Measurements from ENCODE around the gene RASA3. TPM values are rescaled to one million over a fixed set of nuclear protein-coding genes. Genes with fewer than 3 reads are reported as not detected.

Gene RASA3
- total RNA-seq, 1 experiment from 2014 or later, result 18.6 TPM

DNA sequence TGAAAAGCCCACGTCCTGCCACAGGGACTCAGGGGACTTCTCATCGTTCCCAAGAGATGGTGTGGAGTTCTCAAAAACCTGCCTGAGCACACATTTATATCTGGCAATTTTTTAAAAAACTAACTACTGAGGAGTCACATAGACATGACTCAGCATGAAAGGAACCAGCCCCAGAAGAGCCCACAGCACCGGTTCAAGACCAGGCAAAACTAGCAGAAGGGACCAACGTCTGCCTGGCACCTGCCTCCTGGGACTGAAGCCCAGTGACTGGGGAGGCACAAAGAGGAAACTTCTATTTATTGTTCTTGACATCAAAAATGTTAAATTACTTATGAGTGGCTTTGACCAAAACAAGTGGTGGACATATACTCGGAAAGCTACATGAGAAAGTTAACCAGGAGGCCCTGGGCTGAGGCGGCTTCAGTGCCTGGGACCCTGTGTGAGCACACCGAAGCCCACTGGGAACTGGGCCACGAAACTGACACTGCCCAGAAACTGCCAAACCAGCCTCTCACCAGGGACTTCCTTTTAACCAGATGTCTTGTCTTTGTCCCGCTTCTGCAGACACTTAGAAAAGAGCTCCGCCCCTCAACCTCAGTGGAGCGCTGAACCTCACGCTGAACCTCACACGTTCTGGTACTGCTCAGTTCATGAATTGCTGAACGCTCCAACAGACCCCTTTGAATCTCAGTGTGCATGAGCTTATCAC, 184.2 kb downstream of the RASA3 start:
- Histone ChIP-seq H3K27me3 (ENCODE audit: insufficient read depth, low read length) (no peaks in the 10 kb centered on the region), H3K4me1 (ENCODE audit: control insufficient read depth in 1 of 2, insufficient read depth in 2 of 2, low read length in 2 of 2) (peaks cover 0 to 10% of the 10 kb centered on the region in 2 experiments; a peak in 3 of 4 replicates), H3K4me3 (replicated peaks in 1 of 2; ENCODE audit: low read depth in 1 of 2, low read length in 2 of 2) (no peak overlapping the region), H3K9me3 (ENCODE audit: control insufficient read depth in 1 of 2, insufficient read depth in 1 of 2, low read depth in 1 of 2, low read length in 2 of 2) (no peaks in the 10 kb centered on the region), H3K9ac (ENCODE audit: low read length) (no peak overlapping the region), H3K36me3 (ENCODE audit: control insufficient read depth in 1 of 2, insufficient read depth in 2 of 2, low read length in 2 of 2) (no peaks in the 10 kb centered on the region), H3K4me2 (ENCODE audit: low read length) (no peak overlapping the region), H3K27ac (ENCODE audit: low read depth, low read length) (no peak overlapping the region), H3K79me2 (ENCODE audit: insufficient read depth, low read length) (no peaks in the 10 kb centered on the region), H2AFZ (ENCODE audit: low read depth, low read length, poor library complexity, severe bottlenecking) (no peak overlapping the region), H3K9me2 (ENCODE audit: insufficient read depth) (no peaks in the 10 kb centered on the region), H4K20me1 (ENCODE audit: insufficient read depth) (no peaks in the 10 kb centered on the region)
- BruUV-seq (replicated peaks), result no TSS peak
- intact Hi-C loops (cut with micrococcal nuclease), result no loop called here
- CTCF ChIA-PET, result interaction anchor here (0.9 kb wide), 1 partner anchor 108 kb away, joined by 3 read pairs; no protein-coding TSS in a partner anchor
- RAD21 ChIA-PET (ENCODE audit: low non-redundant PET in 1 of 2, low total read pairs in 2 of 2, uncharacterized antibody in 2 of 2, unreplicated experiment in 2 of 2), result no interaction called here
- POLR2A ChIA-PET, result no interaction called here
- TF ChIP-seq EZH2 (IDR thresholded peaks at IDR 0.05), result no peak
- DNase-seq (ENCODE audit: low read depth, low spot score) (no peak), ATAC-seq (no peak)

DNA sequence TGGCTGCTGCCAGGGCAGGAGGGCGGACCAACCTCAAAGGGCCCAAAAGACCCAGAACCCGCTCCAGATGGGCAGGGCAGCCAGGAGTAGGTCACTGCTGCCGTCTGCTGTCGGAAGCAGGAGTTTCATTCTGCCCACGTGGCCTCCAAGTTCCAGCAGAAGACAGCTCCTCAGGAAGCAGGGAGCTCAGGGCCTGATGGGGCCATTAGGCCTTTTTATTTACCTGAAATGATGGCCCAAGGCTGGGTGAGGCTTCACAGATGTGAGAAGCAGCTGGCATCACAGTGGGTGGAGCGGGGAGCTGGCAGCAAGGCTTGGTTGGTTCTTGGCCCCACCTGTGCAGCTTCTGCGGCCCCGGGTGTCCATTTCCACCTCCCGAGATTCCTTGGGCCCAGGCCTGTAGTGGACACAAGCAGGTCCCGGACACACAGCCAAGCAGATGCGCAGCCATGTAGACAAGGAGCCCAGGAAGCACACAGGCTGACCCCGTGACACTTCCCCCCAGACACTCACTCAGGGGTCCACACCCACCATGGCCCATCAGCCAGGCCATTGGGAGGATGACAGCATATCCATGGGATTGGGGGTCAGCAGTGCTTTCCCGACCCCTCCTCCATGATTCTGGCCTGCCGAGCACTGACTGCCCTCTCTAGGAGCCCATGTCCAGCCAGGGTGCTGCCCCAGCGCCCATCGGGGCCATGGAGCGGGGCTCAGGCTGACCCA, 185.0 kb downstream of the RASA3 start:
- peak; percentile 12 for DNase-seq (ENCODE audit: low read depth, low spot score)
- RAD21 ChIA-PET (ENCODE audit: low non-redundant PET in 1 of 2, low total read pairs in 2 of 2, uncharacterized antibody in 2 of 2, unreplicated experiment in 2 of 2), result no interaction called here
- Histone ChIP-seq H3K79me2 (ENCODE audit: insufficient read depth, low read length) (no peaks in the 10 kb centered on the region), H3K9ac (ENCODE audit: low read length) (no peak overlapping the region), H3K36me3 (ENCODE audit: control insufficient read depth in 1 of 2, insufficient read depth in 2 of 2, low read length in 2 of 2) (no peaks in the 10 kb centered on the region), H3K27me3 (ENCODE audit: insufficient read depth, low read length) (no peaks in the 10 kb centered on the region), H3K9me2 (ENCODE audit: insufficient read depth) (no peaks in the 10 kb centered on the region), H3K27ac (ENCODE audit: low read depth, low read length) (no peak overlapping the region), H4K20me1 (ENCODE audit: insufficient read depth) (no peaks in the 10 kb centered on the region), H3K4me3 (replicated peaks in 1 of 2; ENCODE audit: low read depth in 1 of 2, low read length in 2 of 2) (no peak overlapping the region), H3K4me1 (ENCODE audit: control insufficient read depth in 1 of 2, insufficient read depth in 2 of 2, low read length in 2 of 2) (peaks cover 0 to 10% of the 10 kb centered on the region in 2 experiments; a peak in 3 of 4 replicates), H2AFZ (ENCODE audit: low read depth, low read length, poor library complexity, severe bottlenecking) (no peak overlapping the region), H3K4me2 (ENCODE audit: low read length) (no peak overlapping the region), H3K9me3 (ENCODE audit: control insufficient read depth in 1 of 2, insufficient read depth in 1 of 2, low read depth in 1 of 2, low read length in 2 of 2) (no peaks in the 10 kb centered on the region)
- intact Hi-C loops (cut with micrococcal nuclease), result no loop called here
- BruUV-seq (replicated peaks), result no TSS peak
- TF ChIP-seq, protein P1, sequence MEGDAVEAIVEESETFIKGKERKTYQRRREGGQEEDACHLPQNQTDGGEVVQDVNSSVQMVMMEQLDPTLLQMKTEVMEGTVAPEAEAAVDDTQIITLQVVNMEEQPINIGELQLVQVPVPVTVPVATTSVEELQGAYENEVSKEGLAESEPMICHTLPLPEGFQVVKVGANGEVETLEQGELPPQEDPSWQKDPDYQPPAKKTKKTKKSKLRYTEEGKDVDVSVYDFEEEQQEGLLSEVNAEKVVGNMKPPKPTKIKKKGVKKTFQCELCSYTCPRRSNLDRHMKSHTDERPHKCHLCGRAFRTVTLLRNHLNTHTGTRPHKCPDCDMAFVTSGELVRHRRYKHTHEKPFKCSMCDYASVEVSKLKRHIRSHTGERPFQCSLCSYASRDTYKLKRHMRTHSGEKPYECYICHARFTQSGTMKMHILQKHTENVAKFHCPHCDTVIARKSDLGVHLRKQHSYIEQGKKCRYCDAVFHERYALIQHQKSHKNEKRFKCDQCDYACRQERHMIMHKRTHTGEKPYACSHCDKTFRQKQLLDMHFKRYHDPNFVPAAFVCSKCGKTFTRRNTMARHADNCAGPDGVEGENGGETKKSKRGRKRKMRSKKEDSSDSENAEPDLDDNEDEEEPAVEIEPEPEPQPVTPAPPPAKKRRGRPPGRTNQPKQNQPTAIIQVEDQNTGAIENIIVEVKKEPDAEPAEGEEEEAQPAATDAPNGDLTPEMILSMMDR (IDR thresholded peaks at IDR 0.05 in 2 of 3, conservative IDR thresholded peaks at IDR 0.05 in 1 of 3; ENCODE audit: borderline replicate concordance in 1 of 3, insufficient read depth in 1 of 3, low read depth in 2 of 3, low read length in 2 of 3), result peak in 2 of 3 experiments; percentile 39 to 46; a peak in 3 of 6 replicates
- TF ChIP-seq CBX3 (IDR thresholded peaks at IDR 0.05; ENCODE audit: low read depth) (no peak), EGR1 (IDR thresholded peaks at IDR 0.05; ENCODE audit: low read depth) (no peak), FOSL1 (IDR thresholded peaks at IDR 0.05; ENCODE audit: low read depth) (no peak)
- CTCF ChIA-PET, result interaction anchor here (0.7 to 1.3 kb wide), 5 partner anchors 84 to 383 kb away, joined by 3 read pairs; no protein-coding TSS in a partner anchor
- ATAC-seq, result peak; percentile 37
- POLR2A ChIA-PET, result no interaction called here

Measured in HCT116 (cell line).